ENCODE data around the gene ASXL1.

Gene ASXL1

GRCh38 chr20:32442630-32443373 is 84.7 kb downstream of the ASXL1 start:
- DNase-seq = no peak

- no peak for DNase-seq
Observed at GRCh38 chr20:32443386-32443974, 85.3 kb downstream of the ASXL1 start.

- DNase-seq = no peak
Observed at GRCh38 chr20:32444474-32445220, 86.5 kb downstream of the ASXL1 start.

- DNase-seq = no peak
Observed at GRCh38 chr20:32445539-32446273, 87.6 kb downstream of the ASXL1 start.

- DNase-seq = no peak
Observed at GRCh38 chr20:32446301-32447100, 88.4 kb downstream of the ASXL1 start.

GRCh38 chr20:32447136-32448027 is 89.3 kb downstream of the ASXL1 start:
- DNase-seq = no peak

- DNase-seq = no peak
Observed at GRCh38 chr20:32448306-32449056, 90.3 kb downstream of the ASXL1 start.

GRCh38 chr20:32449057-32449889 is 91.1 kb downstream of the ASXL1 start:
- DNase-seq = no peak

- DNase-seq = no peak
Observed at GRCh38 chr20:32449890-32450401, 91.8 kb downstream of the ASXL1 start.

GRCh38 chr20:32450484-32451061 is 92.4 kb downstream of the ASXL1 start:
- no peak for DNase-seq

- DNase-seq = no peak
Observed at GRCh38 chr20:32451340-32451681, 93.2 kb downstream of the ASXL1 start.

- DNase-seq = no peak
Observed at GRCh38 chr20:32451682-32452461, 93.7 kb downstream of the ASXL1 start.

- no peak for DNase-seq
Observed at GRCh38 chr20:32452776-32453466, 94.8 kb downstream of the ASXL1 start.

- DNase-seq = no peak
Observed at GRCh38 chr20:32453467-32454163, 95.5 kb downstream of the ASXL1 start.

GRCh38 chr20:32454164-32455145 is 96.3 kb downstream of the ASXL1 start:
- DNase-seq = no peak

All from bone marrow (tissue), 2 donors.